Astrocyte (in vitro differentiated cells and primary cell): Measurements from ENCODE around the gene FOXB2. TPM values are rescaled to one million over a fixed set of nuclear protein-coding genes. Genes with fewer than 3 reads are reported as not detected.

ENCODE experiments used
- DNase-seq: peaks from one replicate; pipeline ENCODE4 v3.0.0-alpha.2; 2010; ENCODE audit warnings: low read depth
- FAIRE-seq: peaks from 2 replicates; lab custom pipeline; 2011; peaks lifted over from hg19 to GRCh38; lab: Jason Lieb, UNC
- H2AFZ ChIP-seq: 2 replicates; pipeline ENCODE4 v1.6.0; 2012; ENCODE audit warnings: low read depth, low read length, inconsistent platforms
- H3K27ac ChIP-seq: 2 replicates; pipeline ENCODE4 v1.5.1; 2011; ENCODE audit warnings: low read depth, low read length, inconsistent platforms
- H3K27me3 ChIP-seq: 2 replicates; pipeline ENCODE4 v1.6.0; 2011; ENCODE audit warnings: low read length, inconsistent platforms; ENCODE audit not compliant: insufficient read depth
- H3K36me3 ChIP-seq: 2 replicates; pipeline ENCODE4 v1.5.1; 2011; ENCODE audit warnings: low read length, inconsistent platforms; ENCODE audit not compliant: insufficient read depth
- H3K4me1 ChIP-seq: 2 replicates; pipeline ENCODE4 v1.5.1; 2011; ENCODE audit warnings: low read length, inconsistent platforms; ENCODE audit not compliant: insufficient read depth
- H3K4me2 ChIP-seq: 2 replicates; pipeline ENCODE4 v1.6.0; 2012; ENCODE audit warnings: low read length, inconsistent platforms
- H3K4me3 ChIP-seq: 2 replicates; pipeline ENCODE4 v1.5.1; 2011; ENCODE audit warnings: low read depth, mild to moderate bottlenecking, low read length, inconsistent platforms; ENCODE audit not compliant: insufficient read depth
- H3K79me2 ChIP-seq: 2 replicates; pipeline ENCODE4 v1.6.0; 2012; ENCODE audit warnings: mild to moderate bottlenecking, low read length, inconsistent platforms; ENCODE audit not compliant: insufficient read depth
- H3K9ac ChIP-seq: 2 replicates; pipeline ENCODE4 v1.6.0; 2012; ENCODE audit warnings: mild to moderate bottlenecking, low read length, inconsistent platforms
- H3K9me3 ChIP-seq: 2 replicates; pipeline ENCODE4 v1.5.1; 2012; ENCODE audit warnings: low read depth, mild to moderate bottlenecking, low read length, inconsistent platforms; ENCODE audit not compliant: insufficient read depth
- H4K20me1 ChIP-seq: 2 replicates; pipeline ENCODE4 v1.6.0; 2012; ENCODE audit warnings: low read length, inconsistent platforms; ENCODE audit not compliant: insufficient read depth
- H3K27ac Mint-ChIP-seq: one replicate; pipeline ENCODE4 v1.8.0; 2021; ENCODE audit warnings: mild to moderate bottlenecking, mixed read lengths; ENCODE audit not compliant: unreplicated experiment
- H3K27me3 Mint-ChIP-seq: one replicate; pipeline ENCODE4 v1.8.0; 2021; ENCODE audit warnings: low read depth, mixed read lengths; ENCODE audit not compliant: unreplicated experiment
- H3K36me3 Mint-ChIP-seq: one replicate; pipeline ENCODE4 v1.8.0; 2021; ENCODE audit warnings: low read depth, mixed read lengths; ENCODE audit not compliant: unreplicated experiment
- H3K4me1 Mint-ChIP-seq: one replicate; pipeline ENCODE4 v1.8.0; 2021; ENCODE audit warnings: low read depth, mixed read lengths; ENCODE audit not compliant: unreplicated experiment
- H3K4me3 Mint-ChIP-seq: one replicate; pipeline ENCODE4 v1.8.0; 2021; ENCODE audit warnings: mild to moderate bottlenecking, moderate library complexity, mixed read lengths; ENCODE audit not compliant: unreplicated experiment
- H3K9me3 Mint-ChIP-seq: one replicate; pipeline ENCODE4 v1.8.0; 2021; ENCODE audit warnings: mild to moderate bottlenecking, mixed read lengths; ENCODE audit not compliant: unreplicated experiment
- CTCF ChIP-seq: IDR thresholded peaks from 2 replicates; pipeline ENCODE4 v1.5.1; 2011; ENCODE audit warnings: low read depth, mild to moderate bottlenecking, inconsistent platforms, low read length, moderate library complexity; ENCODE audit not compliant: insufficient read depth
- EZH2 ChIP-seq: IDR thresholded peaks from 2 replicates; pipeline ENCODE4 v1.6.1; 2012; ENCODE audit warnings: mild to moderate bottlenecking, low read length, inconsistent platforms; ENCODE audit not compliant: insufficient read depth
- total RNA-seq: library from RNA; stranded (reverse); gene quantifications from 2 replicates; pipeline ENCODE4 v1.2.1, GENCODE V29; 2021

Gene FOXB2
- total RNA-seq, 1 donor from 2014 or later, result not detected

- H3K4me1 Mint-ChIP-seq, result no peaks in the 10 kb centered on the region
- no peaks in the 10 kb centered on the region for H3K9me3 ChIP-seq
- H4K20me1 ChIP-seq, result no peaks in the 10 kb centered on the region
- H3K36me3 Mint-ChIP-seq, result no peaks in the 10 kb centered on the region
- no peak overlapping the region for H2AFZ ChIP-seq
- no peak overlapping the region for H3K4me3 Mint-ChIP-seq
- peaks cover 28% of the 10 kb centered on the region for H3K27me3 Mint-ChIP-seq
- H3K27me3 ChIP-seq, result no peaks in the 10 kb centered on the region
- no peak overlapping the region for H3K9ac ChIP-seq
- H3K36me3 ChIP-seq, result no peaks in the 10 kb centered on the region
- FAIRE-seq, result no peak
- no peak overlapping the region for H3K27ac Mint-ChIP-seq
- no peak overlapping the region for H3K27ac ChIP-seq
- H3K79me2 ChIP-seq, result no peaks in the 10 kb centered on the region
- no peaks in the 10 kb centered on the region for H3K9me3 Mint-ChIP-seq
- no peak for TF ChIP-seq EZH2
- TF ChIP-seq CTCF, result peak; percentile 24
- H3K4me2 ChIP-seq, result no peak overlapping the region
- DNase-seq, result no peak
- H3K4me1 ChIP-seq, result no peaks in the 10 kb centered on the region
- H3K4me3 ChIP-seq, result no peak overlapping the region
Measured at GRCh38 chr9:76996700-76997099, 22.8 kb upstream of the FOXB2 start.

DNA sequence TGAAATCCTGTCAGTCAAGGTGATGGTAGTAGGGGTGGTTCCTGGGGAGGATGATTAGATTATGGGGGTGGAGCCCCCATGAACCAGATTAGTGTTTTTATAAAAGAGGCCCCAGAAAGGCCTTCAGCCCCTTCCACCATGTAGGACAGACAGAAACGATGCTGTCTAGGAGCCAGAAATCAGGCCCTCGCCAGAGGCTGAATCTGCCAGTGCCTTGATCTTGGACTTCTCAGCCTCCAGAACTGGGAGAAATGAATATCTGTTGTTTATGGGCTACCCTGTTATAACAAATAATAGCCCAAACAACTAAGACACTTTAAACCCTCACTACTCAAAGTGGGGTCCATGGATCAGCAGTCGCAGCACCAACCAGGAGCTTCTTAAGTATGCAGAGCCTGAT, 20.2 kb upstream of the FOXB2 start:
- DNase-seq, result no peak
- no peaks in the 10 kb centered on the region for H3K36me3 ChIP-seq
- H2AFZ ChIP-seq, result no peak overlapping the region
- TF ChIP-seq EZH2, result no peak
- TF ChIP-seq CTCF, result no peak
- peaks cover 32% of the 10 kb centered on the region for H3K27me3 Mint-ChIP-seq
- H3K27me3 ChIP-seq, result no peaks in the 10 kb centered on the region
- H3K4me3 ChIP-seq, result no peak overlapping the region
- H3K4me3 Mint-ChIP-seq, result no peak overlapping the region
- H3K27ac ChIP-seq, result no peak overlapping the region
- H3K27ac Mint-ChIP-seq, result no peak overlapping the region
- no peak overlapping the region for H3K4me2 ChIP-seq
- no peaks in the 10 kb centered on the region for H3K9me3 Mint-ChIP-seq
- H3K36me3 Mint-ChIP-seq, result no peaks in the 10 kb centered on the region
- H3K4me1 Mint-ChIP-seq, result no peaks in the 10 kb centered on the region
- no peak for FAIRE-seq
- H3K9me3 ChIP-seq, result no peaks in the 10 kb centered on the region
- H3K79me2 ChIP-seq, result no peaks in the 10 kb centered on the region
- no peaks in the 10 kb centered on the region for H4K20me1 ChIP-seq
- H3K9ac ChIP-seq, result no peak overlapping the region
- H3K4me1 ChIP-seq, result no peaks in the 10 kb centered on the region

GRCh38 chr9:77000330-77000729, 19.1 kb upstream of the FOXB2 start:
- no peaks in the 10 kb centered on the region for H3K4me1 ChIP-seq
- FAIRE-seq (no peak), DNase-seq (no peak)
- no peaks in the 10 kb centered on the region for H3K27me3 ChIP-seq
- H4K20me1 ChIP-seq, result no peaks in the 10 kb centered on the region
- H3K36me3 ChIP-seq, result no peaks in the 10 kb centered on the region
- peaks cover 36% of the 10 kb centered on the region for H3K27me3 Mint-ChIP-seq
- TF ChIP-seq CTCF (no peak), EZH2 (no peak)
- H3K4me1 Mint-ChIP-seq, result no peaks in the 10 kb centered on the region
- no peaks in the 10 kb centered on the region for H3K36me3 Mint-ChIP-seq
- H3K4me2 ChIP-seq, result no peak overlapping the region
- no peak overlapping the region for H3K9ac ChIP-seq
- no peak overlapping the region for H3K4me3 ChIP-seq
- H3K9me3 Mint-ChIP-seq, result no peaks in the 10 kb centered on the region
- no peak overlapping the region for H3K4me3 Mint-ChIP-seq
- no peaks in the 10 kb centered on the region for H3K9me3 ChIP-seq
- no peak overlapping the region for H3K27ac Mint-ChIP-seq
- H2AFZ ChIP-seq, result no peak overlapping the region
- no peak overlapping the region for H3K27ac ChIP-seq
- no peaks in the 10 kb centered on the region for H3K79me2 ChIP-seq
